GM04503 (cell line): Measurements from ENCODE around the gene PERP.
"Not testable (repeated sequence)": the region's sequence is repeated elsewhere in the genome, so short reads cannot be mapped to it uniquely, and the experiment has no call there.

Source experiments
- DNase-seq: peaks from one replicate; pipeline ENCODE4 v3.0.0-alpha.2; 2012; ENCODE audit warnings: low read depth

Gene PERP

DNA sequence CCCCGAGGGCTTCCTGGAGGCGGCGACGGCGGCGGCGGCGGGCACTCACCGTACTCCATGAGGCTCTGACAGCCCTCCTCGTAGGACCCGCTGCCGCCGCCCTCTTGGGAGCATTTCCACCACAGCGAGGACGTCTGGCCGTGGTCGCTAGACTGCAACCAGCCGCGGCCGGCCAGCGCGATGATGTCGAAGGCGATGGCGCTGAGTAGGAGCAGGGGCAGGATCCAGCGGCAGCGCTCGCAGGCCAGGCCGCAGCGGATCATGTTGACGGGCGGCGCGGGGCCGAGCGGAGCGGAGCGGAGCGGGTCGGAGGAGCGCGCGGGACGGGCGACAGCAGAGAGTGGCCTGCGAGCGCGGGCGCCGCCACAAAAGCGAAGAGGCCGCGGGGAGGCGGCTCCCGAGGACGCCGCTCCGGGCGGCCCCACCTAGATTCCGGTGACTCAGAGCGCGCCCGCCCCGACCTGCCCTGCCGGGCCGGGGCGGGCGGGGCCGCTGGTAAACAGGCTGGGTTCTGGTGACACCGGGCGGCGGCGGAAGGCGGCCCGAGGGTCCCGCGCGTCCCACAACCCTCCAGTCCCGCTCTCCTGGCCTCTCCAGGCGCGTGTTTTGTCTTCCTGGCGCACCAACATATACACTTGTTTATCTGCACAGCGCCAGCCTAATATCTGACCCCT, at the start of gene PERP:
TSS of gene PERP (minus strand) at position 342 of the 674 bp plus-strand sequence. CDS start at position 263, 79 bp downstream.
- no peak for DNase-seq

DNA sequence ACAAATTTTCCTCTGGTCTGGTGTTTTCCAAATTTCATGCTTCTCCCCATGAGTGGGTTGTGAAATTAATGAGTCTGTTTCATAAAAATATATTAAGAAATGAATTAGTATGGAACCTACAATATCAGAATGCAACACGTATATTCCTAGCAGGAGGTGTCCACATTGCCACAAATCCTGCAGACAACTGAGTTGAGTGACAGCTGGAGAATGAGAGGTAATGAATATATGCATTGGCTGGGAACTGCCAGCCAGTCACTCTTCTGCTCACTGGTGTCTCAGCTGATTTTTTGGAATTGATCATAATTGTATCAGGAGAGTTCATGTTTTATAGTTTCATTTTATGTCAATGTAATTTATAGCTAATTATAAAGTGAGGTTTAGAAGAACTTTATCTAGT, 48.2 kb upstream of the PERP start:
- DNase-seq: no peak

DNA sequence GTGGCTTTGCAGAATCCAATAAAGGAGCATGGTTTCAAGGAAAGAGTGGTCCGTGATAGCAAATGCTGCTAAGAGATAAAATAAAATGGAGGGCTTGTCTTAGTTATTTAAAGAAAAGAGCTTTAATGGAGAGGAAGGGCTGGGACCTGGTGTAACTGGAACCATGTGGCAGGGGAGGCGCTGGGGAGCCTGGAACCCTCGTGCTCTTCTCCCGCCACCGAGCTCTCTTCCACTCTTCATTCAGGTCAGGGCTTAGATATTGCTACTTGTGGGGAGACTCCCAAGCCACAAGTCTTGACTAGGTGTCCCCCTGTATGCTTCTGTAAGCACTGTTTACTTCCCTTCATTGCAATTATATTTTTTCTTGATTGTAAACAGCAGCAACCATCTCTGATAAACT, 39.3 kb upstream of the PERP start:
- DNase-seq: no peak

DNA sequence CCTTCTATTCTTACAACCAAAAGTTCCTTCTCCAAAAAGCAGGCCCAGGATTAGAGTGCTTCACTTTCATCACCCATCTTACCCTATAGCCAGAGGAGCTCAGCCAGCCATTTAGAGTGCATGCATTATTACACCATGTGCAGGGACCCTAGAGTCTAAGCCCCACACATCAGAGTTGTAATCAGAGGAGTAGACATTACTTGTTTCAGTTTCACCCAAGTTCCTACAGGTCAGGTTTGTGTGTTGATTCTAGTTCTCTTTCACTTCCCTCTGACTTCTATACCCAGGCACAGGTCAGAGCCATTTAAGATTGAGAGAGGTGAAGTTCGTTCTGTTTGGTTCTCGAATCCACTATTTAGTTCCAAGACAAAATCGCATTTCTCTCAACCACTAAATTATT, 38.2 kb upstream of the PERP start:
- DNase-seq: no peak

DNA sequence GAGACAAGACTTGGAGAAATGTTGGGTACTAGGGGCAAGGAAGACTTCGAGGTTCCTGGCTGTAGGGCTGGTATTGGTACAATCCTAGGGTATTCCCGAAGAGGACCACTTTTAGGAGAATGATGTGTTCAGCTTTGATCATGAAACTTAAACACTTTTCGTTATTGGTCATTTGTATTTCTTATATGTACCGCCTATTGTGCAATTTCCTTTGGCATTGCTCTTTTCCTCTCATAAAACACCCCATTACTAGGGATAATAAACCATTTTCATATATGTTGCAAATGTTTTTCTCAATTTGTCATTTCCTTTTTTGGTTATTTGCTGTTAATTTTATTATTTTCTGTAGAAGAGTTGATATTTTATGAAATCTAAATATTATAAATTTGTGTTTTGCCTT, 35.6 kb upstream of the PERP start:
- no peak for DNase-seq

DNA sequence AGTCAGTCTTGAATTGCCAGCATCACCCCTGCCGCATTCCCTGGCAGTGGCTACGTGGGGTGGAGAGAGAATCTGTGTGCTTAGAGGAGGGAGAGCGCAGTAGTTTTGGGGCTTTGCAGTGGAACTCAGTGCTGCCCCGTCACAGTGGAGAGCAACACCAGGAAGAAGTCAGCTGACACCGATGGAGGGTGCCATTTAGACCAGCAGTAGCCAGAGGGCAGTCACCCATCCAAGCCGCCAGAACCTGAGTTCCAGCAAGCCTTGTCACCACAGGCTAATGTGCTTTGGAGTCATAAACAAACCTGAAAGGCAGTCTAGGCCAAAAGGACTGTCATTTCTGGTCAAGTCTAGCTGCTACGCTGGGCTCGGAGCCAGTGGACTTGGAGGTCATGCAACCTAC, 22.0 kb upstream of the PERP start:
- DNase-seq: no peak

DNA sequence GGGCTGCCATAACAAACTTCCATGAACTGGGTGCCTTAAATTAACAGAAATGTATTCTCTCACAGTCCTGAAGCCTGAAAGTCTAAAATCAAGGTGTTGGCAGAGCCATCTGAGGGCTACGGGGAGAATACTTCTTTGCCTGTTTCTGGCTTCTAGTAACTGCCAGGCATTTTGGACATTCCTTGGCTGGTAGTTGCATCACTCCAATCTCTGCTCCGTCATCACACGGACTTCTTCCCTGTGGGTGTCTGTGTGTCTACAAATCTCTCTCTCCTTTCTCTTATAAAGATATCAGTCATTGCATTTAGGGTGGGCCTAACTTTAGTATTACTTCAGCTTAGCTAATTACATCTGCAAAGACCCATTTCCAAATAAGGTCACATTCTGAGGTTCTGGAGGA, 20.9 kb upstream of the PERP start:
- no peak for DNase-seq

DNA sequence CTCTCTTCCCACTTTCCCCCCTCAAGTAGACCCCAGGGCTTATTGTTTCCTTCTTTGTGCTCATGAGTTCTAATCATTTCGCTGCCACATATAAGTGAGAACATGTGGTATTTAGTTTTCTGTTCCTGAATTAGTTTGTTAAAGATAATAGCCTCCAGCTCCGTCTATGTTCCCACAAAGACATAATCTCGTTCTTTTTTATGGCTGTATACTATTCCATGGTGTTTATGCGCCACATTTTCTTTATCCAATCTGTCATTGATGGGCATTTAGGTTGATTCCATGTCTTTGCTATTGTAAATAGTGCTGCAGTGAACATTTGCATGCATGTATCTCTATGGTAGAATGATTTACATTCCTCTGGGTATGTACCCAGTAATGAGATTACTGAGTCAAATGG, 16.9 kb upstream of the PERP start:
- DNase-seq: no peak

DNA sequence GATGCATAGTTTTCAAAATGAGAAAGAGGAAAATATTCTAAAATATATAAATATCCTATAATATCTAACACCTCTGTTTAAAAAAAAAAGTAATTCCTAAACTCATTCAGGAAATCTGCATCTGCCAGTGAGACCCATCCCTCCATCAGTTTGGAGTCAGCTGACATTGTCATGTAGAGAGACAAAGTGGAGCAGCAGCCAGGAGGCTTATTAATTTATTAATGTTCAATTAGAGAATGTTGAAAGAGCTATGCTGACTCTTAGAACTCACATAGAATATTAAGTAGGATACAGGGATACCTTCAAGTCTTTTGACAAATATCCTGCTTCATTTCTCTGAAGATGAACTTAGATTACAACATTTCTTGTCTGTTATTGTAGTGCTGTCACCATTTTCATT, 12.8 kb upstream of the PERP start:
- no peak for DNase-seq

DNA sequence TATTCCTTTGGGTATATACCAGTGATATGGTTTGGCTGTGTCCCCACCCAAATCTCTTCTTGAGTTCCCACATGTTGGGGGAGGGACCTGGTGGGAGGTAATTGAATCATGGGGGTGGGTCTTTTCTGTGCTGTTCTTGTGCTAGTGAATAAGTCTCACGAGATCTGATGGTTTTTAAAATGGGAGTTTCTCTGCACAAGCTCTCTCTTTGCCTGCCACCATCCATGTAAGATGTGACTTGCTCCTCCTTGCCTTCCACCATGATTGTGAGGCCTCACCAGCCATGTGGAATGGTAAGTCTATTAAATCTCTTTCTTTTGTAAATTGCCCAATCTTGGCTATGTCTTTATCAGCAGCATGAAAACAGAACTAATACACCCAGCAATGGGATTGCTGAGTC, 12.0 kb upstream of the PERP start:
- DNase-seq: not testable (repeated sequence)

DNA sequence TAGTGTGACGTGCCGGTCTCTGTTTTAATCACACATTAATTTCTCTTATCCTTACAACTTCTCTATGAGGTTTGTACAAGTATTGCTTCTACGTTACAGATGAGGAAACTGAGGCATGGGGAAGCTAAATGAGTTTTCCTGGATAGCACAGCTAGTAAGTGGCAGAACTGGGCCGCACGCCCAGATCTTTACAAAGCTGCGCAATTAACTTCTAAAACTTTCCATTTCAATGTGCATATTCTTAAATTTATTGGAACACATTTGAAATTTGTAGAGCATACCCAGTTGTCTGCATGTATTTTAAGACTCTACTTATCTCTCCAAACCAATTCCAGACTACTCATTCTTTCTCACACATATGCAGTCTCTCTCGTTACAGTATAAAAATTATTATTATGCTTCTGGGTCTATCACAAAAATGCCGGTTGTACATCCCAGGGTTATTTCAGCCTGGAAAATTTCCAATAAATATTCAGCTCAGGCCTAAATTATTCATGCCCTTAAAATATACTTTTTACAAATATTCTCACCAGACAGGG, 10.2 kb upstream of the PERP start:
- DNase-seq: no peak

DNA sequence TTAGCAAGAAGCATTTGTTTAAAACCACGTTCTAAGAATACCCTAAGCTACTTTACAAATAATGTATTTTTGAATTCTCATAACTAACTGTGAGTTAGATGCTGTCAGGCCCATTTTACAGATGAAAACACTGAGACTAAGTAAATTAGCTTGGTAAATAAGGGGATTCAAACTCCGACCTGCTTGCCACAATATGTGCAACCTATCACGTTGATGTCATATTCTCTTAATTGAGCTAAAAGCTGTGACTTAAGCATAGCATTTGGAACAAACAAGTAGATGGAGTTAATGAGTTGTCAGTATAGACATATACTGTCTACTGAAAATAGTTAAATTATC, 9.4 kb upstream of the PERP start:
- no peak for DNase-seq

DNA sequence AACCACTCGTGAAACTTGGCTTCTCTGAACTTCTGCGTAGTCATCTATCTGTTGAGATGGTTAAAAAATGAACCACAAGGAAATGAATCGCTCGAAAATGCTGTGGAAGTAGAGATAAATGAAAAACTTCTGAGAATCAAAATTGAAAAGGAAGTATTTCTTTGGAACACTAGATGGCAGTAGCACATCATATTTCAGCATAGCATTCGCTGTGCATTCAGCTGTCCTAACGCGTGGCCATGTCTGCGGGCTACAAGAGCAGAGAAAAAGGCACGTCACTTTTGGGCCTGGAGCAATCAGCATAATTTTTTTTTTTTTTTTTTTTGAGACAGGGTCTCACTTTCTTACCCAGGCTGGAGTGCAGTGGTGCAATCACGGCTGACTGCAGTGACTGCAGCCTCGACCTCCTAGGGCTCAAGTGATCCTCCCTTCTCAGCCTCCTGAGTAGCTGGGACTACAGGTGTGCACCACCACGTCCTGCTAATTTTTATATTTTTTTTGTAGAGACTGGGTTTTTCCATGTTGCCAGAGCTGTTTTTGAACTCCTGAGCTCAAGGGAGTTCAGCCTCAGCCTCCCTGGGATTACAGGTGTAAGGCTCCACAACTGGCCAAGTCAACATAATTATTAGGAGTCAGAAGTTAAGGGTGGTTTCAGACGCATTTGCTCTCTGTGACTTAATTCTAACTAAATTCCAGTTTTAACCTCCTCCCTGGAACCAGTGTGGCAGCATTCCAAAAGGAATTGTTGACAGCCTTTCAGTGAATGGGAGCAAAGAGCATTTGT, 8.8 kb upstream of the PERP start:
- DNase-seq: no peak

DNA sequence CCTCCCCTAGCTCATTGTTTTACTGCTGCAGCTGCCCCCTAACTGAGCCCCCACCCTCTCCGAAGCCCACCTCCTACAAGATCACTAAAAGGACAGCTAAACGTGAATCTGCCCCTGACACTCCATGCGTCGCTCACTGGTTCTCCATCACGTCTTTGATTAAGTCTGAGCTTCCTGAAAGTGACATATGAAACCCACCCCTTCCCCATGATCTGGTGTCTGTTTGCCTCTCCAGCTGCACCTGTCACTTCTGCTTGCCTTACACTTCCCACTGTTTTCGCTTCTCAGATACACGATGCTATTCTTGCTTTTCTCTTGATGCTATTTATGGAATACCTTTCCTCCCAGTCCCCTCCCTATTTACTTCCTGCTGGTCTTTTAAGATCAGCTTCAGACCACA, 8.0 kb upstream of the PERP start:
- no peak for DNase-seq

DNA sequence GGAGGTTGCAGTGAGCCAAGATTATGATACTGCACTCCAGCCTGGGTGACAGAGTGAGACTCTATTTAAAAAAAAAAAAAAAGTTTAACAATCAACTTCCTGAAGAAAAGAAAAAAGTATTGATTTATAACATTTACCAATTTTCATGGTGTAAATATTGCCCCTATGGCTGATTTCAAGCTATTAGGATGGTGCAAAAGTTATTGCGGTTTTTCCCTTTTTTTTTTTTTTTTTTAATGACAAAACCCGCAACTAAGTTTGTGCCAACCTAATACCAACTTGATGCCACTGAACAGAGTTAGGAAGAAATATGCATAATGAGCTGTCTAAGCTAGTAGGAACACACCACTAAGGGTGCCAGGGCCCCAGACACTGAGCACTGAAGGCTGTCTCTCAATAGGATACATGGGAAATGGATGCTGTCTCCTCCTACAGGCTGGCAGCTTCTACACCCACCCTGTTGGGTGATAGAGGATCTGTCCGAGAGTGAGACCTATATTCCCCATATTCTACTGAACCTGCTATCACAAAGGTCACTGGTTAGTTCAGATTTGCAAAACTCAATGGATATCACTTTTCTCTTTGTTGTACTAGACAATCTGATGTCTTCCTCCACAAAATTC, 6.5 kb upstream of the PERP start:
- no peak for DNase-seq

DNA sequence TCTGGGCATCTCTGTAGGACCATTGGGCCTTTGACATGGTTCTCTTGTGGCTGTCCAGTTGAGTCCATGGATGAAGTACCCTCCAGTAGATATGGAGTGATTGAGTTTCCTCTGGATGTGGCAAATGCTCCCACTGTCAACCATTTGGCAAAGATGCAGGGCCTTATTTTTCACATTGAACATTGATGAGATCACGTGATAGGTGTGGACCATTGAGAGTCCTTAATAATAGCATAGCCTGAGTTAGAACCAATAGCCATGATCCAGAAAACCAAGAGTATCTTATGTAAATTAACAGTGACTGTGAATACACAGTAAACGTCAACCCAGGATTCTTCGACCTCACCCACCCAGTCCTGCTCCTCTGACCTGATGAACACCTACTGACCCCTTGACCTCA, 3.0 kb upstream of the PERP start:
- no peak for DNase-seq

DNA sequence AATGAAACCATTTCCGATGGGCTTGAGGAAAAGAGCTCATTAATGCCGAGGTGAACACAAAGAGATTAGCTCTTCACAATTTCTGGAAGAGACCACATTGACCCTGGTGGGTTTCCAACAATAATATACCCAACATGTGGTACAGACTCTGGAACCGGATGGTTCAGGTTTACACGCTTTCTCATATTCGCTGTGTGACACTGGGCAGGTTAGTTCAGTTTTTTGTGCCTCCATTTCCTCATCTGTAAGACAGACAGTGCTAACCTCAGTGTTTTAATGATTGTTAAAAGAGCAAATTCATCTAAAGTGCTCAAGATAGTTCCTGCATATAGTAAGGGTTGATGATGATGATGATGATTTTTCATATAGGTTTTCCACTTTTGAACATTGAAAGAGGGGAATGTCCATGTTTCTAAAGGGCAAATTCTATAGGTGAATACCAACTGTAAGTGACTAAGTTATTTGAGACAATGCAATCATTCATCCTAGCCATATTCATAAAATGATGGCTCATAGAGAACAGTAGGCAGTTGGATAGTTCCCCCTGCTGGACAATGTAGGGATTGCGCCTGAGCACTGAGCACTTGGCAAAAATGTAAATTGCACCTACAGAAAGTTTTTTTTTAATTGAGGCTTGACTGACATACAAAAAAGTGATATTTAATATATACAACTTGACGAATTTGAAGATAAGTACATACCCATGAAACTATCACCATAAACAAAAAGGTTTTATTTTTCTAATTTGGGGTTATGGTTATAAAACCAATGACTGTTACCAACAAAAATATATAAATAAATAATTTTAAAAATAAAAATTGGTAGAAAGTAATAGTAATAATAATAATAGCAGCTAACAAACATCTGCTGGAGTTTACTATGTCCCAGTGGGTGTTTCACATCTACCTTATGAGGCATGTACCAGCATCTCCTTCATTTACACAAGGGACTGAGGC, 2.1 kb upstream of the PERP start:
- DNase-seq: no peak

DNA sequence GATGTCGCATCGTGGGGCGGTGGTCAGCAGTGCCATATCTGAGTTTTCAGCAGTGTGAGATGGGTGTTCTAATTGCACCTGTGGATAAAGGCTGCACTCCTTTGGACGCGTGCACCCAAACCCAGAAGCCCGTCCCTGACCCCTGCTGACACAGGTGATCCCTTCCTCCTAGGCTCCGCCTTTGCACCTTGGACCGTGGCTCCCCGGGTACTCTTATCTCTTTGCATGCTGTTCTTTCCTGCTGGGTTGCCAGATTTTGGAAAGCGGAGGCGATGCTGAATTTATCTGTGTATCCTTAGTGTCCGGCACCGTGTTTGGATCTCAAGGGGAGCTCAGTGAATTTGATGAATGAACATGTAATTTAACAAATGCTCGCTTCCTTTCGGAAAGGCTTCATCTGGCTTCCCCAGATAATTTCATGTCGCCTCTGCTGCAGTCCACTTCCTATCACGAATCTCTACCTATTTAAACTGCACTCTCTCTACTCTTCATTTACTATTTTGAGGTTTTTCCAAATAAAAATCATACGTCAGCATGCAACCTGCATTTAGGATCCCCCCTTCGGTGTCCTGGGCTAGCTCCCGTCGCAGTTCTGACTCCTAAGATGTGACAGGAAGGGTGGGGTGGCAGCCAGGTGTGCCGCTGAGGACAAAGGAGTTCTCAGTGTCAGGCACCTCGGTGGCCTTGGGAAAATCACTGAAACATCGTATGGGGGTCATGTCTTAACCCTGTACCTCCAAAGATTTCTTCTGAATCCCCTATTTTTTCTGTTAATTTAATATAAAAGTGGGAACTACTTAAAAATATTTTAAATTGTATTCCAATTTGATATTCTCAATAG, 753 bp upstream of the PERP start:
- no peak for DNase-seq

DNA sequence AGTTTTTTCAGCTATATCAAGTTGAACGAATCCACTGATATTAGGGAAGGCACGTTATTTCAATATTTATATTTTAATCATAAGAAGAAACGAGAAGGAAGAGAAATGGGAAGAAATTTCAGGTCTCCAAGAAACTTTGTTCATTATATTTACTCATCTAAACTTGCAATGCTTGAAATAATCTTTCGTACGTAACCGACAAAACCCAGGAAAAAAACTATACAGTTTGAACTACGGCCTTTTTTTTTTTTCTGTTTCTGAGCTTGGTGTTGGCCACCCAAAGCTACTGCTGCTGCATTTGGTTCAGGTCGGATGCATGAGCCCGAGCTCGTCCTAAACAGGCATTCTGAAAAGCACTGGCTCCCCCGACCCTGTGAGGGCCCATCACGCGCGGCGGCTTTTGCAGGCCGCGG, 548 bp downstream of the PERP start:
- DNase-seq: no peak

DNA sequence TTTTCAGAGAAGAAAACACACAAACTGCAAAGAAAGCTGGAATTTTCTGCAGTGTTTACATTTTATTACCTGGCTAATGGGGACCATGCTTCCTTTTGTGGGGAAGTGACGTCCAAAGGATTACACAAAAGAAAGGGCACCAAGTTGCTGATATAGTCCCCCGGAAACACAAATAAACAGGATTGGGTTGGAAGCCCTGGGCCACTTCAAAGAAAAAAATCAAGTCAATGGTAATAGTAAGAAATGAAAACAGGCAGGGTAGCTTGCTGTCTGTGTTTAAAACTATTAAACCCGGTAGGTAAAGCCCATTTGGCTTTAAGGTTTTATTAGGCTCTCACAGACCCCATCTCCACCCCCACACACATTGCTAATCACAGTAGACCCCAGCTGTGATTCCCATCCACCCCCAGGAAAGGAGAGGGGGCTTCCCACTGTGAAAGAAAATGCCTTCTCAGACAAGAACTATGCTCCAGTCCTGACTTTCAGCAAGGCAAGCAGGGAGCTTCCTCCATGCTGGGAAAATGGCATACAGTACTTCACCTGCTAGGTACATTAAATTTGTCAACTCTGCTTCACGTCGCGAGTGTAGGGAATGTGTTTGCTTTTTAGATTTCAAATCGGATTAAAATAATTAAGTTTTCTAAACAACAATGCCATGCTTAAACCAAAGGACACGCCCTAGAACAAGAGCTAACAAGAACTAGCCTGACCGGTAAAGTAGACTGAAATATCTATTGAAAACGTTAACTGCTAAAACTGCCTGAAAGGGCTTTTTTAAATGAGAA, 1.1 kb downstream of the PERP start:
- no peak for DNase-seq
